K562 (cell line): ENCODE measurements around the gene USP19. TPM values are rescaled to one million over a fixed set of nuclear protein-coding genes. Genes with fewer than 3 reads are reported as not detected.
A peak's percentile ranks its signal among the peaks of the same experiment; 100 is the strongest.

Source experiments
- ATAC-seq: fragments of 200-7000 bp; cut with Tn5 transposase; 3 replicates; pipeline ENCODE4 v1.9.1; 2020; ENCODE audit warnings: moderate library complexity
- BruUV-seq: library from RNA; stranded (reverse); fragments of 400-500 nt; replicated peaks from 2 replicates; lab custom pipeline; 2021; lab: Mats Ljungman, UMichigan
- CTCF ChIA-PET: fragments of 300-600 bp; formaldehyde crosslinking; extraction: SDS; loops from one replicate; lab custom pipeline; 2021; ENCODE audit warnings: low intra/inter-chr PET ratio; lab: Yijun Ruan, JAX
- POLR2A ChIA-PET: fragments of 300-600, 350-650 bp; sonication (Branson Sonifier 250); formaldehyde crosslinking; extraction: SDS; loops from one replicate; lab custom pipeline; 2021; ENCODE audit warnings: antibody characterized with exemption, inconsistent platforms; lab: Yijun Ruan, JAX
- DNase-seq, 4 experiments: peaks; one replicate each; pipeline versions ENCODE4 v3.0.0 to v3.0.0-alpha.2; 2011 to 2018; ENCODE audit warnings: low spot score in 3 of 4, mixed read lengths in 3 of 4; ENCODE audit errors: extremely low read depth in 1 of 4
- FAIRE-seq: peaks from 2 replicates; lab custom pipeline; 2011; peaks lifted over from hg19 to GRCh38; lab: Jason Lieb, UNC
- H2AFZ ChIP-seq: 2 replicates; pipeline ENCODE4 v1.6.0; 2011; ENCODE audit warnings: low read depth, low read length, control low read depth, inconsistent platforms
- H3K27ac ChIP-seq: fragments of 200-600 bp; 3 replicates; pipeline ENCODE4 v1.8.0; 2011; ENCODE audit warnings: low read depth, mild to moderate bottlenecking, control low read depth, inconsistent platforms, low read length, moderate library complexity, mixed read lengths; ENCODE audit errors: extremely low read depth
- H3K27me3 ChIP-seq, 2 experiments: fragments of 300-600 bp in 1 of 2; 2 replicates in 1 of 2; 3 replicates in 1 of 2; pipeline versions ENCODE4 v1.6.0 to v1.8.0; 2011; ENCODE audit warnings: inconsistent platforms in 2 of 2, low read length in 2 of 2, mild to moderate bottlenecking in 1 of 2, mixed read lengths in 1 of 2, moderate library complexity in 1 of 2; ENCODE audit not compliant: control insufficient read depth in 2 of 2, insufficient read depth in 2 of 2
- H3K36me3 ChIP-seq: fragments of 300-600 bp; 3 replicates; pipeline ENCODE4 v1.8.0; 2011; ENCODE audit warnings: mild to moderate bottlenecking, low read length, inconsistent platforms; ENCODE audit not compliant: control insufficient read depth, insufficient read depth
- H3K4me1 ChIP-seq, 2 experiments: fragments of 200-600 bp in 1 of 2; replicated peaks in 1 of 2; 2 replicates in 1 of 2; 3 replicates in 1 of 2; pipeline versions ENCODE4 v1.5.1 to v1.8.0; 2011; ENCODE audit warnings: inconsistent platforms in 2 of 2, low read length in 2 of 2, mild to moderate bottlenecking in 1 of 2, mixed read lengths in 1 of 2, moderate library complexity in 1 of 2; ENCODE audit not compliant: control insufficient read depth in 2 of 2, insufficient read depth in 2 of 2
- H3K4me2 ChIP-seq: 2 replicates; pipeline ENCODE4 v1.6.1; 2011; ENCODE audit warnings: low read length, control low read depth, inconsistent platforms, mixed read lengths; ENCODE audit not compliant: insufficient read depth
- H3K4me3 ChIP-seq: fragments of 200-600 bp; sonication (generic), shearing (Covaris generic); 2 replicates; pipeline ENCODE4 v1.5.1; 2016; ENCODE audit warnings: control low read depth, inconsistent platforms
- H3K79me2 ChIP-seq: fragments of 200-600 bp; 3 replicates; pipeline ENCODE4 v1.8.0; 2011; ENCODE audit warnings: low read length, inconsistent platforms; ENCODE audit not compliant: control insufficient read depth, insufficient read depth
- H3K9ac ChIP-seq, 2 experiments: 2 replicates each; pipeline versions ENCODE4 v1.6.0 to v1.6.1; 2011; ENCODE audit warnings: low read depth in 2 of 2, low read length in 2 of 2, control low read depth in 1 of 2, inconsistent platforms in 1 of 2, mild to moderate bottlenecking in 1 of 2, mixed read lengths in 1 of 2; ENCODE audit not compliant: insufficient read depth in 1 of 2
- H3K9me1 ChIP-seq: one replicate; pipeline ENCODE4 v1.6.0; 2011; ENCODE audit warnings: inconsistent platforms, mild to moderate bottlenecking, low read length, moderate library complexity; ENCODE audit not compliant: control insufficient read depth, insufficient read depth
- H3K9me3 ChIP-seq: replicated peaks from 2 replicates; pipeline ENCODE4 v1.5.1; 2011; ENCODE audit warnings: low read depth, low read length, inconsistent platforms; ENCODE audit not compliant: control insufficient read depth, insufficient read depth
- H4K20me1 ChIP-seq: replicated peaks from 2 replicates; pipeline ENCODE4 v1.6.1; 2011; ENCODE audit warnings: low read length, inconsistent platforms, mixed read lengths; ENCODE audit not compliant: control insufficient read depth, insufficient read depth
- ESRRA ChIP-seq: fragments of 450-650 bp; IDR thresholded peaks from 2 replicates; pipeline ENCODE4 v1.6.1; 2014; ENCODE audit warnings: low read depth, mild to moderate bottlenecking, moderate library complexity, borderline replicate concordance
- FIP1L1 ChIP-seq: fragments of 200-400 bp; formaldehyde crosslinking; IDR thresholded peaks from 2 replicates; pipeline ENCODE4 v1.6.1; 2018; ENCODE audit warnings: mild to moderate bottlenecking, low read depth, low read length; ENCODE audit not compliant: poor library complexity, severe bottlenecking
- FOXA3 ChIP-seq, 2 experiments: fragments of 450-650 bp in 1 of 2; sonication (generic) in 1 of 2; formaldehyde crosslinking; IDR thresholded peaks in 1 of 2; conservative IDR thresholded peaks in 1 of 2; 2 replicates each; pipeline versions ENCODE4 v1.4.0 to v1.8.0; 2020 to 2022; ENCODE audit warnings: mild to moderate bottlenecking in 2 of 2, missing genetic modification reagents in 1 of 2
- KDM1A ChIP-seq, 2 experiments: fragments of 450-650 bp; IDR thresholded peaks; 2 replicates each; pipeline ENCODE4 v1.6.1; 2016; ENCODE audit warnings: mild to moderate bottlenecking in 2 of 2
- MYNN ChIP-seq, 2 experiments: sonication (generic); formaldehyde crosslinking in 1 of 2; IDR thresholded peaks; 2 replicates each; pipeline versions ENCODE4 v1.5.0 to v1.6.1; 2016 to 2020; ENCODE audit warnings: antibody characterized with exemption in 1 of 2, missing genetic modification reagents in 1 of 2
- NFYB ChIP-seq: IDR thresholded peaks from 2 replicates; pipeline ENCODE4 v1.6.1; 2011; ENCODE audit warnings: mild to moderate bottlenecking, moderate library complexity; ENCODE audit not compliant: insufficient read length; ENCODE audit errors: extremely low read depth
- PML ChIP-seq: IDR thresholded peaks from 2 replicates; pipeline ENCODE4 v1.6.1; 2012; ENCODE audit warnings: low read length, inconsistent platforms
- RNF219 ChIP-seq: fragments of 250-450 bp; sonication (Bioruptor Pico); IDR thresholded peaks from 2 replicates; pipeline ENCODE4 v1.5.0; 2022; ENCODE audit warnings: mild to moderate bottlenecking
- SMARCA4 ChIP-seq: fragments of 450-650 bp; IDR thresholded peaks from 2 replicates; pipeline ENCODE4 v1.6.1; 2016
- ZFP36 ChIP-seq: fragments of 150-350 bp; IDR thresholded peaks from 2 replicates; pipeline ENCODE4 v1.6.1; 2018; ENCODE audit warnings: low read length, low read depth; ENCODE audit not compliant: partially characterized antibody
- ZNF280A ChIP-seq: fragments of 450-650 bp; IDR thresholded peaks from 2 replicates; pipeline ENCODE4 v1.6.1; 2018; ENCODE audit warnings: mild to moderate bottlenecking, low read depth; ENCODE audit not compliant: partially characterized antibody
- ZNF3 ChIP-seq: fragments of 250-450 bp; sonication (Bioruptor Pico); IDR thresholded peaks from 2 replicates; pipeline ENCODE4 v1.5.0; 2021; ENCODE audit warnings: mild to moderate bottlenecking, moderate library complexity
- ZNF431 ChIP-seq: sonication (generic); formaldehyde crosslinking; IDR thresholded peaks from 2 replicates; pipeline ENCODE4 v1.8.0; 2022; ENCODE audit warnings: mild to moderate bottlenecking, missing genetic modification reagents
- ZNF668 ChIP-seq: fragments of 250-450 bp; sonication (Bioruptor Pico); IDR thresholded peaks from 2 replicates; pipeline ENCODE4 v1.8.0; 2022; ENCODE audit warnings: mild to moderate bottlenecking, inconsistent platforms
- WGBS: fragments of 100-300 bp; shearing (Covaris generic); methylation state at CpG from one replicate; pipeline ENCODE4 v1.1.6; 2016; ENCODE audit warnings: low coverage, mixed read lengths; ENCODE audit not compliant: insufficient coverage; ENCODE audit errors: missing lambda C conversion rate; 5-methylcytosine and 5-hydroxymethylcytosine counted together
- in situ Hi-C: fragments of 300-500 bp; cut with MboI; formaldehyde crosslinking; loops from 4 replicates; pipeline ENCODE4 v1.15.0; 2018; ENCODE audit warnings: inconsistent platforms, mixed read lengths
- intact Hi-C: fragments of 100-400 bp; cut with micrococcal nuclease; formaldehyde crosslinking; loops from 2 replicates; pipeline ENCODE4 v1.14.2; 2022
- polyA plus RNA-seq, 8 experiments: library from polyadenylated mRNA; depleted of rRNA in 4 of 8; stranded (reverse) in 5 of 8; unstranded in 3 of 8; fragments of >200 nt; fragmentation: Nextera tagmentation in 2 of 8; fragmentation: Illumina TruSeq in 1 of 8; extraction: Ambion mirVana in 2 of 8; extraction: Trizol in 1 of 8; gene quantifications; 2 replicates each; pipeline versions ENCODE4 v1.2.1 to v1.2.3, GENCODE V29; 2011 to 2014; ENCODE audit warnings: inconsistent platforms in 1 of 8, missing spikeins in 1 of 8
- total RNA-seq, 7 experiments: library from RNA; depleted of rRNA in 6 of 7; stranded (reverse); fragments of >200 nt in 6 of 7; fragmentation: Illumina TruSeq in 2 of 7; extraction: Trizol in 2 of 7; gene quantifications; 2 replicates each; pipeline versions ENCODE4 v1.2.1 to v1.2.3, GENCODE V29; 2011 to 2021; ENCODE audit warnings: low replicate concordance in 1 of 7

USP19 gene
- total and polyA plus RNA-seq, 9 of the 15 experiments (the other 6 are each of a cell fraction or from before 2014, with no cell fraction given) = 0.24 to 65.9 (median 36.9) TPM

DNA sequence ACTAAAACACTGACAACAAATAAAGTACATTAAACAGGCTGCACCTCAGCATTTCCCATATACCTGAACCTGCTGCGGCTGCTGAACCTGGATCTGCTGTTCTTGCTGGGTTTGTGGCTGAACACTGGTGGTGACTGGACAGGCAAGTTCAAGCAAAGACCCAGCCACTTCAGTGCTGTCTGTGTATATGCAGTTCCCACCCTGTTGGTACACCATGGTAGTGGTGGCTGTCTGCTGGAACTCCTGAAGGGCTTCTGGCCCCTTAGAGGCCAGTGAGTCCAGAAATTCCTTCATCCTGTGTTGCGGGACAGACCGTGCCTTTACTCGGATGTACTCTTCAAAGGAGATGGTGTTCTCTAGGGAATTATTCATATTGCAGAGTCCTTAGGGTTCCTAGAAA lies 44.0 kb downstream of the USP19 start:
- Histone ChIP-seq H3K4me1 (no peaks in the 10 kb centered on the region), H3K27ac (no peak overlapping the region), H3K27me3 (no peaks in the 10 kb centered on the region), H3K4me2 (no peak overlapping the region), H3K4me3 (no peak overlapping the region), H3K79me2 (peaks cover 36% of the 10 kb centered on the region), H2AFZ (no peak overlapping the region), H3K9me3 (no peaks in the 10 kb centered on the region), H3K9me1 (no peaks in the 10 kb centered on the region), H3K36me3 (peaks cover 70% of the 10 kb centered on the region; the same call in 2 of the 3 replicates), H3K9ac (no peak overlapping the region), H4K20me1 (no peaks in the 10 kb centered on the region)
- ATAC-seq (peak; percentile 44; the same call in 1 of the 3 replicates), FAIRE-seq (no peak), DNase-seq (no peak)
- ChIA-PET CTCF (no interaction called here), POLR2A (interaction anchor here (0.6 to 1.2 kb wide), 3 partner anchors 16 to 50 kb away, joined by 3 to 6 read pairs (median 4); no protein-coding TSS in a partner anchor)
- in situ Hi-C loops (no loop called here), intact Hi-C loops (no loop called here)
- TSS peak; percentile 28 for BruUV-seq
- 96% methylated on average over 4 of the region's 4 CpGs for WGBS
- TF ChIP-seq ZFP36 (no peak), ZNF668 (CRISPR knock-in tag) (no peak), MYNN (IDR thresholded peaks at IDR 0.05) (no peak), MYNN (CRISPR knock-in tag; IDR thresholded peaks at IDR 0.05) (no peak), NFYB (no peak), FIP1L1 (no peak), RNF219 (no peak), SMARCA4 (no peak), KDM1A (IDR thresholded peaks at IDR 0.05) (no peak), PML (no peak), ESRRA (no peak), FOXA3 (CRISPR knock-in tag; conservative IDR thresholded peaks at IDR 0.05 in 1 of 2, IDR thresholded peaks at IDR 0.05 in 1 of 2) (no peak), ZNF3 (no peak), ZNF431 (CRISPR knock-in tag) (no peak), ZNF280A (no peak)
